GDM1 (cell line): ENCODE results near the gene UBE2D4.
"Not testable (repeated sequence)": the region's sequence is repeated elsewhere in the genome, so short reads cannot be mapped to it uniquely, and the experiment has no call there.

Experiments used
- DNase-seq: peaks from one replicate; lab custom pipeline; 2025; lab: John Stamatoyannopoulos, UW

Gene UBE2D4

GRCh38 chr7:43968172-43969040, 42.2 kb downstream of the UBE2D4 start:
- not testable (repeated sequence) for DNase-seq

GRCh38 chr7:43969586-43969985, 43.4 kb downstream of the UBE2D4 start:
- not testable (repeated sequence) for DNase-seq

- not testable (repeated sequence) for DNase-seq
Measured at GRCh38 chr7:43970698-43971097, 44.5 kb downstream of the UBE2D4 start.

- DNase-seq, result not testable (repeated sequence)
Measured at GRCh38 chr7:43974033-43974573, 47.9 kb downstream of the UBE2D4 start.

GRCh38 chr7:43974725-43975482, 48.7 kb downstream of the UBE2D4 start:
- not testable (repeated sequence) for DNase-seq

GRCh38 chr7:43977525-43977924, 51.3 kb downstream of the UBE2D4 start:
- no peak for DNase-seq

GRCh38 chr7:43978102-43978501, 51.9 kb downstream of the UBE2D4 start:
- not testable (repeated sequence) for DNase-seq

- not testable (repeated sequence) for DNase-seq
Measured at GRCh38 chr7:43982848-43983247, 56.6 kb downstream of the UBE2D4 start.

GRCh38 chr7:43983736-43984135, 57.5 kb downstream of the UBE2D4 start:
- not testable (repeated sequence) for DNase-seq

- not testable (repeated sequence) for DNase-seq
Measured at GRCh38 chr7:43985904-43986864, 59.9 kb downstream of the UBE2D4 start.

- DNase-seq, result not testable (repeated sequence)
Measured at GRCh38 chr7:43987476-43987875, 61.2 kb downstream of the UBE2D4 start.

- not testable (repeated sequence) for DNase-seq
Measured at GRCh38 chr7:43990011-43990585, 63.9 kb downstream of the UBE2D4 start.

- not testable (repeated sequence) for DNase-seq
Measured at GRCh38 chr7:43990829-43991228, 64.6 kb downstream of the UBE2D4 start.

GRCh38 chr7:43992896-43993295, 66.7 kb downstream of the UBE2D4 start:
- not testable (repeated sequence) for DNase-seq

GRCh38 chr7:43994681-43995080, 68.4 kb downstream of the UBE2D4 start:
- DNase-seq, result not testable (repeated sequence)

GRCh38 chr7:43997532-43997931, 71.3 kb downstream of the UBE2D4 start, which contains the start of gene SPDYE1:
Gene SPDYE1, plus strand, starts transcription at chr7:43997897. Its CDS starts 2,053 bp downstream, at chr7:43999950.
- not testable (repeated sequence) for DNase-seq
